ENCODE measurements around the gene ADCY4.

DNA sequence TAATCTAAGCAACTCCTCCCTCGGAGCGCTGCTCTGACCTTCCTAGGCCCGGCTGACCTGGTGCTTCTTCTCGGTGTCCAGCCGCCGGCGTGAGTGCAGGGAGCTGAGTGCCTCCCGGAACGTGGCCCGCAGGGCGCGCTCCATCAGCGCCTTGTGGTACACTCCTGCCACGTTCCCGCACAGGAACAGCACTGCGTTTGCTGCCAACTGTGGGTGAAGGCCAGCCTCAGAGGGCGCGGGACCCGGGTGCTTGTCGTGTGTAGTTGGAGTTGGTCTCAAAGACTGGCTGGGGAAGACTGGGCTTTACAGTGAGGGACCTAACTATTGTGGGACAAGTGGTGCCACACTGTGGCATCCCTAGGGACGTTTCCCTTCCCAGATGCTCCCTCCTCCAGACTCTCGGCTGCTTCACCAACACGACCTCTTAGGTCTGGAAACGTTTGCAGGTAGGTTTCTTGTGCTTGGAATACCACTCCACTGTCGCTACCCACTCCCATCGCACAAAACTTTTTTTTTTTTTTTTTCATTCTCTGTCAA, 3.1 kb downstream of the ADCY4 start:
- TF ChIP-seq, protein P1, sequence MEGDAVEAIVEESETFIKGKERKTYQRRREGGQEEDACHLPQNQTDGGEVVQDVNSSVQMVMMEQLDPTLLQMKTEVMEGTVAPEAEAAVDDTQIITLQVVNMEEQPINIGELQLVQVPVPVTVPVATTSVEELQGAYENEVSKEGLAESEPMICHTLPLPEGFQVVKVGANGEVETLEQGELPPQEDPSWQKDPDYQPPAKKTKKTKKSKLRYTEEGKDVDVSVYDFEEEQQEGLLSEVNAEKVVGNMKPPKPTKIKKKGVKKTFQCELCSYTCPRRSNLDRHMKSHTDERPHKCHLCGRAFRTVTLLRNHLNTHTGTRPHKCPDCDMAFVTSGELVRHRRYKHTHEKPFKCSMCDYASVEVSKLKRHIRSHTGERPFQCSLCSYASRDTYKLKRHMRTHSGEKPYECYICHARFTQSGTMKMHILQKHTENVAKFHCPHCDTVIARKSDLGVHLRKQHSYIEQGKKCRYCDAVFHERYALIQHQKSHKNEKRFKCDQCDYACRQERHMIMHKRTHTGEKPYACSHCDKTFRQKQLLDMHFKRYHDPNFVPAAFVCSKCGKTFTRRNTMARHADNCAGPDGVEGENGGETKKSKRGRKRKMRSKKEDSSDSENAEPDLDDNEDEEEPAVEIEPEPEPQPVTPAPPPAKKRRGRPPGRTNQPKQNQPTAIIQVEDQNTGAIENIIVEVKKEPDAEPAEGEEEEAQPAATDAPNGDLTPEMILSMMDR (IDR thresholded peaks at IDR 0.05): no peak
- no peak for TF ChIP-seq POLR2A (IDR thresholded peaks at IDR 0.05)
